ENCODE measurements around the gene BRCA1. TPM values are rescaled to one million over a fixed set of nuclear protein-coding genes. Genes with fewer than 3 reads are reported as not detected.
"Not testable (repeated sequence)": the region's sequence is repeated elsewhere in the genome, so short reads cannot be mapped to it uniquely, and the experiment has no call there.

BRCA1 gene
- total RNA-seq, 1 experiment from 2014 or later, result 18.1 TPM

- CTCF ChIA-PET, result interaction anchor here (1.0 kb wide), 1 partner anchor 12 kb away, joined by 3 read pairs; no protein-coding TSS in a partner anchor
- no peak for TF ChIP-seq CTCF (IDR thresholded peaks at IDR 0.05; ENCODE audit: unreplicated experiment)
- H3K4me1 Mint-ChIP-seq (ENCODE audit: insufficient read depth, unreplicated experiment), result peaks cover 11% of the 10 kb centered on the region
- POLR2A ChIA-PET, result interaction anchor here (0.6 to 3.4 kb wide), 12 partner anchors 9 to 412 kb away, joined by 3 to 37 read pairs (median 4); partner anchors contain the start of genes BECN1, NBR1, RND2 and RPL27
- H3K27me3 Mint-ChIP-seq (ENCODE audit: insufficient read depth, unreplicated experiment), result no peaks in the 10 kb centered on the region
- peak within 1 kb of the TSS; percentile 96 for H3K4me3 Mint-ChIP-seq (ENCODE audit: unreplicated experiment)
- peak; percentile 86 for DNase-seq (ENCODE audit: unreplicated experiment)
- peaks cover 34% of the 10 kb centered on the region for H3K36me3 Mint-ChIP-seq (ENCODE audit: insufficient read depth, unreplicated experiment)
- H3K27ac Mint-ChIP-seq (ENCODE audit: low read depth, unreplicated experiment), result peak within 1 kb of the TSS; percentile 98
- no TSS peak for BruUV-seq (replicated peaks)
- no peaks in the 10 kb centered on the region for H3K9me3 Mint-ChIP-seq (ENCODE audit: unreplicated experiment)
- intact Hi-C loops (cut with micrococcal nuclease), result loop anchor here (5.0 kb wide), 1 partner anchor 165 kb away; the partner anchor contains the start of gene NBR1
Measured at GRCh38 chr17:43006639-43007551, 118.3 kb downstream of the BRCA1 start, which contains the start of gene IFI35. Gene IFI35, plus strand, starts transcription at chr17:43006784. Its CDS starts 164 bp downstream, at chr17:43006948.

- DNase-seq (ENCODE audit: unreplicated experiment), result peak; percentile 82
- ChIA-PET CTCF (no interaction called here), POLR2A (interaction anchor here (0.6 to 1.4 kb wide), 2 partner anchors 78 to 168 kb away, joined by 3 read pairs; no protein-coding TSS in a partner anchor)
- TF ChIP-seq CTCF (IDR thresholded peaks at IDR 0.05; ENCODE audit: unreplicated experiment), result no peak
- Mint-ChIP-seq H3K36me3 (ENCODE audit: insufficient read depth, unreplicated experiment) (peaks cover 67% of the 10 kb centered on the region), H3K27ac (ENCODE audit: low read depth, unreplicated experiment) (peak overlapping the region; percentile 35), H3K9me3 (ENCODE audit: unreplicated experiment) (no peaks in the 10 kb centered on the region), H3K27me3 (ENCODE audit: insufficient read depth, unreplicated experiment) (no peaks in the 10 kb centered on the region), H3K4me1 (ENCODE audit: insufficient read depth, unreplicated experiment) (peaks cover 18% of the 10 kb centered on the region), H3K4me3 (ENCODE audit: unreplicated experiment) (no peak overlapping the region)
- no TSS peak for BruUV-seq (replicated peaks)
- intact Hi-C loops (cut with micrococcal nuclease), result no loop called here
Measured at GRCh38 chr17:43003542-43004172, 121.5 kb downstream of the BRCA1 start.

- BruUV-seq (replicated peaks); H3K9me3 Mint-ChIP-seq (ENCODE audit: unreplicated experiment); H3K27ac Mint-ChIP-seq (ENCODE audit: low read depth, unreplicated experiment); intact Hi-C loops (cut with micrococcal nuclease); H3K27me3 Mint-ChIP-seq (ENCODE audit: insufficient read depth, unreplicated experiment): not testable (repeated sequence)
- Mint-ChIP-seq H3K36me3 (ENCODE audit: insufficient read depth, unreplicated experiment) (peaks cover 73% of the 10 kb centered on the region), H3K4me3 (ENCODE audit: unreplicated experiment) (peak overlapping the region; percentile 65), H3K4me1 (ENCODE audit: insufficient read depth, unreplicated experiment) (peaks cover 23% of the 10 kb centered on the region)
- peak; percentile 9 for DNase-seq (ENCODE audit: unreplicated experiment)
- POLR2A ChIA-PET, result interaction anchor here (0.6 to 2.2 kb wide), 8 partner anchors 10 to 418 kb away, joined by 3 to 20 read pairs (median 4); partner anchors contain the start of genes RUNDC1 and VAT1
- CTCF ChIA-PET, result interaction anchor here (1.0 to 1.4 kb wide), 2 partner anchors 32 to 158 kb away, joined by 4 to 6 read pairs; no protein-coding TSS in a partner anchor
Measured at GRCh38 chr17:43000894-43001293, 124.3 kb downstream of the BRCA1 start.

- ChIA-PET CTCF (interaction anchor here (0.7 to 1.9 kb wide), 2 partner anchors 175 to 485 kb away, joined by 3 to 7 read pairs; partner anchors contain the start of genes BECN1 and DHX8), POLR2A (interaction anchor here (0.6 to 3.6 kb wide), 16 partner anchors 7 to 1080 kb away, joined by 3 to 58 read pairs (median 22); partner anchors contain the start of genes AARSD1, ACLY, BECN1 and BRCA1)
- Mint-ChIP-seq H3K9me3 (ENCODE audit: unreplicated experiment) (no peaks in the 10 kb centered on the region), H3K36me3 (ENCODE audit: insufficient read depth, unreplicated experiment) (peaks cover 68% of the 10 kb centered on the region), H3K27me3 (ENCODE audit: insufficient read depth, unreplicated experiment) (no peaks in the 10 kb centered on the region), H3K4me1 (ENCODE audit: insufficient read depth, unreplicated experiment) (peaks cover 23% of the 10 kb centered on the region), H3K4me3 (ENCODE audit: unreplicated experiment) (peak overlapping the region; percentile 95), H3K27ac (ENCODE audit: low read depth, unreplicated experiment) (peak overlapping the region; percentile 96)
- no peak for TF ChIP-seq CTCF (IDR thresholded peaks at IDR 0.05; ENCODE audit: unreplicated experiment)
- DNase-seq (ENCODE audit: unreplicated experiment), result no peak
- no TSS peak for BruUV-seq (replicated peaks)
- intact Hi-C loops (cut with micrococcal nuclease), result no loop called here
Measured at GRCh38 chr17:42999003-42999525, 126.1 kb downstream of the BRCA1 start.

All from MCF 10A (cell line).